GM21619 (cell line): Measurements from ENCODE around the gene RADX.
"Not testable (repeated sequence)": the region's sequence is repeated elsewhere in the genome, so short reads cannot be mapped to it uniquely, and the experiment has no call there.

Experiments
- ATAC-seq: cut with Tn5 transposase; IDR thresholded peaks from one replicate; pipeline ENCODE4 v1.9.1; 2021; ENCODE audit not compliant: unreplicated experiment

RADX gene, protein sequence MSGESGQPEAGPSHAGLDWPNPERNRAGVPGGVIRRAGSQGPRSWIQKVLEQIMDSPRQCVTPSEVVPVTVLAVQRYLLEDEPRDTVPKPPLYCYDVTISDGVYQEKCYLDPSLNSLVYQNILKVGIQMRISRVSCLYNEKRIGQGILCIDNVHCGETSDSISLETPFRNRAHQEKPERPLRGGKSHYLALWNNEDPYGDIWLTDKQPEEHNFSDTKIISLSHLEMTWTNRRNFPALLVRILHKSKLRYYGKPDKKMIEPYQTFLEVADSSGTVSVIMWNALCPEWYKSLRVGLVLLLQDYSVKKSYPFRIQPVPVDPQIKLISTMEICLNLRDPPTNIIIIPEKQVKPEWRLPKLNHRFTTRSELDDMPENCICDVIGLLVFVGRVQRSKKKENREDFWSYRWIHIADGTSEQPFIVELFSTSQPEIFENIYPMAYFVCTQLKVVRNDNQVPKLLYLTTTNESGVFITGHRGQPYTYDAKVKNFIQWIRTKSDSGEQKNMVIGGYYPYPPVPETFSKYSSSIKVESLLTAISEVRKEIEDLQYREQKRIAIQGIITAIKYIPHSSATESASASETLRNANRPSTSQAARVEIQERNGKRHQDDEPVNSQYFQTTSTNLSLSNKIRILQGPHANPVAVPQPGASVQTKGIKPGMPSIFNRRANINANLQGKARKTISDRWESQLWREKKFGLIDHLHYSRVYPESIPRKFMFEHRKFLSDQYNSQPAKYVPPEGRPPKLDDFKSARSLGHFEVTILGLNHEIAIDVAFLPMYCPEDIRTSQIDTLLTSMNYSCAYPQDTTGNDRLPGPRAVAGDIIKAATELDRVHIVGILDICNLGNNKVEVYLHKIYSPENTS

DNA sequence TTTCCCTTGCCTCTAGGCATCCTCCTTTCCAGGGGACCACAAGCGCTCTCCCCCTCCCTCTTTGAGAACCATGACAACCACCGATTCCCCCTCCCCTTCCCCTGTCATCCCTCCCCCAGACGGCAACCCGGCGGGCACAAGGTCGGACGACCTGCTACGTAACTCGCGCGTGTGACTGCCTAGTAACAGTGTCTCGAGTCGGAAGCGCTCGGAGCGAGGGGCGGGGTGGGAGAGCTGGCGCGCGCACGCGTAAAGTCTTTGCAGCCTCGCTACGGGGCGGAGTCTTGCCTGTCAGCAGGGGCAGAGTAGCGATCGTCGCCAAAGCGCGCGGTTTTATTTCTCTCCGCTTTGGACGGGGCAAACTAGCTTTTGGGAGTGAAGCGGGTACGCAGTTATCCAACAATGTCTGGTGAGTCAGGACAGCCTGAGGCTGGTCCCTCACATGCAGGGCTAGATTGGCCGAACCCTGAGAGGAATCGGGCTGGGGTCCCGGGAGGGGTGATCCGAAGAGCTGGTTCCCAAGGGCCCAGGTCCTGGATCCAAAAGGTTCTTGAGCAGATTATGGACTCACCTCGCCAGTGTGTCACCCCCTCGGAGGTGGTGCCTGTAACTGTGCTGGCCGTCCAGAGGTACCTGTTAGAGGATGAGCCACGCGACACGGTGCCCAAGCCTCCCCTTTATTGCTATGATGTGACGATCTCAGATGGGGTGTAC lies at the start of gene RADX:
TSS of gene RADX (plus strand) at position 300 of the 714 bp plus-strand sequence. CDS start at position 403, 103 bp downstream.
- peak; percentile 97 for ATAC-seq

GRCh38 chrX:106564986-106565385 lies 46.8 kb upstream of the RADX start:
- ATAC-seq, result no peak

- ATAC-seq, result no peak
Measured at GRCh38 chrX:106566362-106566761, 45.4 kb upstream of the RADX start.

DNA sequence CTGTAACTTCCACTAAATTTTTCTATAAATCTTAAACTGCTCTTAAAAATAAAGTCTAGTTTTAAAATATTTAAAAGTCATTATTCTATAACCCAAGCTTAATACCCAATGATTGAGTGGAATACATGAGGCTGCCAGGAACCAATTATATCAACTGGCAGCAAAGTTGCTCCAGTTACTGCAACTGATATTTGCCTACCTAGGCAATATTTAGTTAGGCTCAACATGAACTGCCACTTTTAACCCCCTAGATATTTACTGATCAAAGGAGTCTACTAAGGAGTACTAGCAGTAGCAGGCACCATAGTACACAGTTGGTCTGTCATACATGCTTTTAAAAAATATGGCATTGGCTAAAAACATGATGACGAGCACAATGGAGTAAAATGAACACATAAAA lies 29.9 kb upstream of the RADX start:
- no peak for ATAC-seq

DNA sequence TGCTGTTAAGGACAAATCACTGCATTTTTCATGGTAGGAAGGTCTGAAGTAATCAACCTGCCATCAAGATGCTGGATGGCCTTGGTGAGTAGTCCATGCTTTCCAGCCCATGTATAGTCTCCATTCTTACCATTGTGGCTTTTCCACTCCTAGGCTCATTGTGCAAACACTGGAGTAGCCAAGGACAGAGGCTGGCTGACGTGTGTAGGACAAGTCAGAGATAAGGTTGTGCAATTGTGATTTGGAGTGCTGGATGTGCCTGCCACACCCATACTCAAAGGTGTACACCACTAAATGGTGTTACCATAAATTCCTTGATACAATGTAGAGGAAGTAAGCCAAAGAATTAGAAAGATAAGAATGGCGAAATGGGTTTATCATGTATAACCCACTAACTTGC lies 26.3 kb upstream of the RADX start:
- ATAC-seq, result no peak

DNA sequence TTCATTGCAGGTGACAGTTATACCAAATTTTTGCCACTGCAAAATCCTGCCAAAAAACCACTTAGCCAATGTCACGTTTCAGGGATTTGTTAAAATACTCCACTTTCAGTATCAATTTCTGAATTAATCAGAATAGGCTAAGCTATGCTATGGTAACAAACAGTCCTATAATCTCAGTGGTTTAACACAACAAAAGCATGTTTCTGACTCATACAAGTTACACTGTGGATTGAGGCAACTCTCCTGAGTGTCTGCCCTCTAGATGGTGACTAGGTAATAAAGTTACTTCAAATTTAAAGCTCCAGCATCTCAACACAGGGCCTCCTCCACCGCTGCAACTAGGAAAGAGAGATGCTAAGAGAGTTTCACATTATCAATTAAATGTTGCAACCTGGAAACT lies 23.0 kb upstream of the RADX start:
- peak; percentile 48 for ATAC-seq

DNA sequence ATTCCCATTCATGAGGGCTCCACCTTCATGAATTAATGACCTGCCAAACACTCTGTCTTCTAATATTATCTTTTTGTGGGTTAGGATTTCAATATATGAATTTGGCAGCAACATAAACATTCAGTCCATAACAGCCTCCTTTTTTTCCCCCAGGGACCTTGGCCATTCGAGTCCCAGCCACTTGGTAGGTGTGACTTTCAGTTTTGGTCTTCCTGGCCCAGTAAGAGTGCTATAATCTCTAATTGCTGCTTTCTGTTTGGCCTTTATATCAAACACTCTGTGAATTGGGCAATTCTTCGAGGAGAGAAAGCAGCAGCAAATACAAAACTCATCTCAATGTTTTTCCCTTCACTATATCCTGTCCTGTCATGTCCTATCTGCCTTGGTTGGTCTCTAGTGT lies 12.4 kb upstream of the RADX start:
- no peak for ATAC-seq

DNA sequence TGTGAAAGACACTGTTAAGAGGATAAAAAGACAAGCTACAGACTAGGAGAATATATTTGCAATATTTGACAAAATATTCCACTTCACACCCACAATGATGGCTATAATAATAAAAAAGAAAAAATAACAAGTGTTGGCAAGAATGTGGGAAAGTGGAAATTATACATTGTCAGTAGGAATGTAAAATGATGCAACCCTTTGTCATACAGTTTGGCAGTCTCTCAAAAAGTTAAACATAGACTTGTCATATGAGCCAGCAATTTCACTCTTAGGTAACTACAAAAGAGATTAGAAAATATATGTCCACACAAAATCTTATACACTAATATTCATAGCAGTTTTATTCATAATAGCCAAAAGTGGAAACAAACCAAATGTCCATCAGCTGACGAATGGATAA lies 5.2 kb upstream of the RADX start:
- ATAC-seq, result no peak

DNA sequence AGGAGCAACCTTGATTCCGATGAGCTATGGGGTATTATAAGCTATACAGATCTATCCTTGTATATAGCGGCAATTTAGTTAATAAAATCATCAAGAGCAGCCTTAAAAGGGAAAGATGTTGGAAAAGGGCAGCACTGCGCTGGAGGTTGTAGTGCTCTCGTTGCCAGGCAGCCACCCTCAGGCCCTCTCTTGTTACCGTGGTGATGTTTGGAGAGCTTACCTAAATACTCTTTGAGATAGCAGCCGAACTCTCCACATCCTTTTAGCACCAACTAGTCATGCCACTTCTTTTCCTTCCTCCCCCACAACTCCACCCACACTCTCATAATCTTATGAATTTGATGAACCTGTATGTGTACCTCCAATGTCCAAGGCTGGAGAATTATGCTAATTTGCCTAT lies 3.8 kb upstream of the RADX start:
- no peak for ATAC-seq

GRCh38 chrX:106611317-106611678 lies 480 bp upstream of the RADX start:
- ATAC-seq, result peak; percentile 21

DNA sequence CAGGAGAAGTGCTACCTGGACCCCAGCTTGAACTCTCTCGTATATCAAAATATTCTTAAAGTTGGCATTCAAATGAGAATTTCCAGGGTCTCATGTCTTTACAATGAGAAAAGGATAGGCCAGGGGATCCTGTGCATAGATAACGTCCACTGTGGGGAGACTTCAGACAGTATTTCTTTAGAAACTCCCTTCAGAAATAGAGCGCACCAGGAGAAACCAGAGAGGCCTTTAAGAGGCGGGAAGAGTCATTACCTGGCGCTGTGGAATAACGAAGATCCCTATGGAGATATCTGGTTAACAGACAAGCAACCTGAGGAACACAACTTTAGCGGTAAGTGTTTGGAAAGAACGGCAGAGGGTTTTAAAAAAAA lies 600 bp downstream of the RADX start:
- peak; percentile 15 for ATAC-seq

DNA sequence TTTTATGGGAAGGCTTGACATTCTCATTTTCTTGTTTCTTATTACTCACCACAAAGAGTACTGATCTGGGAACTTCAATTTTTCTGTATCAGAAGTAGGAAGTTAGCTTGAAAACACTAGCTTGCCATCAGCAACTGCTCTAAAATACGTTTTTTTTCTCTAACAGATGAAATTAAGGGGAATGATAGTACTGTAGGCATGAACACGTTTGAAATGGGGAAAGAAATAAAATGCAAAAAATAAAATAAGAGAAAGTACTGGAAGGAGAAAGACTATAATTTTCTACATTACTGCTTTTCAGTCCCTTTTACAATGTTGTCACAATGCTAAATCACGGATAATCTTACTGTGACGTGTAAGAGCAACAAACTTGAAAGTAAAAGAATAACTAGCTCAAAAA lies 1.5 kb downstream of the RADX start:
- ATAC-seq, result no peak

GRCh38 chrX:106615041-106615440 lies 3.3 kb downstream of the RADX start:
- ATAC-seq, result no peak

- ATAC-seq, result no peak
Measured at GRCh38 chrX:106619797-106620196, 8.0 kb downstream of the RADX start.

DNA sequence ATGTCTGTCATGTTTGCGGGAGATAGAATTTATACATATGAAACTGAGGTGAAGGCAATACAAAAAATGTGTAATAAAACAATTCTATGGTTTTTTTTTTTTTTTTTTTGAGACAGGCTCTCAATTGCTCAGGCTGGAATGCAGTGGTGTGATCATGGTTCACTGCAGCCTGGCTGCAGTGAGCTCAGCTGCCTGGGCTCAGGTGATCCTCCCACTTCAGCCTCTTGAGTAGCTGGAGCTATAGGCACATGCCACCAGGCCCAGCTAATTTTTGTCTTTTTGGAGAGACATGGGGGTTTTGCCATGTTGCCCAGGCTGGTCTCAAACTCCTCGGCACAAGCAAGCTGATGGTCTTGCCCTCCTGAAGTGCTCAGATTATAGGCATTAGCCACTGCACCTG lies 10.1 kb downstream of the RADX start:
- ATAC-seq, result no peak

- ATAC-seq, result no peak
Measured at GRCh38 chrX:106626789-106627188, 15.0 kb downstream of the RADX start.

DNA sequence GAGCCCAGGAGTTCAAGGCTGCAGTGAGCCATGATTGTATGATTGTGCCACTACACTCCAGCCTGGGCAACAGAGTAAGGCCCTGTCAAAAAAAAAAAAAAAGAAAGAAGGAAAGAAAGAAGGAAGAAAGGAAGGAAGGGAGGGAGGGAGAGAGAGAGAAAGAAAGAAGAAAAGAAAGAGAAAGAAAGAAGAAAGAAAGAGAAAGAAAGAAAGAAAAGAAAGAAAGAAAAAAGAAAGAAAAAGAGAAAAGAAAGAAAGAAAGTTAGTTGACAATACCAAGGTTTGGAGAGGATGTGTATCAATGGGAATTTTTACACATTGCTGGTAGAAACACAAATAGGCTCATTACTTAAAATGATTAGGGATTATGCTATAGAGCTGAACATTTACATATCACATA lies 19.8 kb downstream of the RADX start:
- ATAC-seq, result no peak

DNA sequence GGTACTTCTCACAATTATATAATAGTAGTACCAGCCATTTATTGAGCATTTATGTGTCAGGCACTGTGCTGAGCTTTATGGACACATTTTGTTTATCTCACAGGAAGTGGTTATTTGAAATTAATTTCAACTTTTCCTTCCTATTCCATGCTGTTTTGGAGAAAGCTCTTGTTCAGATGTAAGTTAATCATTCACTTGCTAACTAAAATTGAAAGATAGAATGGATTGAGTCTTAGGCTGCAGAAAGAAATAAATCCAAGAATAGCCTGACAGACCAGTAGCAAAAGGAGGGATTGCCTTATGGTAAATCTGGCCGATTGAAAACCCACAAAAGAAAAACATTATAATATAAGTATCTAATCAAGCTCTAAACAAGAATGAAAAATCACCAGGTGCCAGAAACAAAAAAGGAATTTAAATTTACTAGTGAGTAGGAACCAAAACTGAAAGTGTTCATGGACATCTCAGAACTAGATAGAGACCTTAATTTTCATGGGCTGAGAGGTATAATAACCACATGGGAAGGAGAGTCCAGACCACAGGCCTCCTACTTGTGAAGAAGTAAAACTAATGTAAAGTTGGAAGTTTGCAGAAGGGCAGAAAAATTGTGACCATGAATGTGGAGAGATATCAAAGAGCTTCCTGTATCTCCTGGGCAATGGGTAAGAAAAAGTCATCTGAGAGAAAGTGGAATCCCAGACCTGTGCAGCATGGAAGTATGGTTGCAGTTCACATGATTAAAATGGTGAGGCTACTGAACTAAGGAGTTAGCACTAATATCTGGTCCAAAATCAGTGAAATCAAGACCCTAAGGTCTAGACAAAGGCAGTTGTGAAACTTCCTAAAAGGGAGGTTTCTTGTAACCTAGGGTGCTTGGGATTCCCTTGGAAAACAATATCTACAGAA lies 38.0 kb downstream of the RADX start:
- ATAC-seq, result peak; percentile 100

- ATAC-seq, result not testable (repeated sequence)
Measured at GRCh38 chrX:106653625-106654024, 41.8 kb downstream of the RADX start.

DNA sequence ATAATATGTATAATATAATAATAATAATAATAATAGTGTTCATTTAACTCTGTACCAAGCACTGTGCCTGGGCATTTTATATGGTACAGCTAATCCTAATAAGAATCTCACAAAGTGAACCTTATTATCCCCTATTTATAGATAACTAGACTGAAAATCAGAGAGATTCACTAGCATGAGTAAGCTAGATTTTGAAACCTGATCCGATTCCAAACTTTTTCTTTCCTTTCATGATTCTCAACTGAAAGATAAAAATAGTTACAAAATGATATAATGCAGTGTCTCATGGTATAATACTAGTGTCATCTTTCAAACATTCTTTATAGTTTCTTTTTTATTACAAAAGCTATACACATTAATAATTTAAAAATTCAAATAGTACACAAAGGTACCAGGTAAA lies 58.9 kb downstream of the RADX start:
- no peak for ATAC-seq

DNA sequence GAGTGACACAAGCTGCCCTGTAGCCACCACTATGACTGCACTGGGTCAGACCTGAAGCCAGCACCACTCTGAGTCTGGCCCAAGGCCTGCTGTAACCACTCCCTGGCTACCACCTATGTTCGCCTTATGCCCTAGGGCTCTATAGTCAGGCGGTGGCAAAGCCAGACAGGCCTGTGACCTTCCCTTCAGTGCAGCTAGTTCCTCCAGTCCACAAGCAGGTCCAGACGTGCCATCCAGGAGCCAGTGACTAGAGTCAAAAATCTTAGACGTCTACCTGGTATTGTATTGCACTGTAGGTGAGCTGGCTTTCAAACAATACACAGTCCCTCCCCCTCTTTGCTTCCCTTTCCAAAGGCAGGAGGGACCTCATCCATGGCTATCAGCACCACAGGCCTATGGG lies 60.7 kb downstream of the RADX start:
- ATAC-seq, result no peak
